NCI-H1105 treated with DMSO at 0.1 percent for 48 hours (cell line): ENCODE measurements around the gene EZH1.
A peak's percentile ranks its signal among the peaks of the same experiment; 100 is the strongest.
"Not testable (repeated sequence)": the region's sequence is repeated elsewhere in the genome, so short reads cannot be mapped to it uniquely, and the experiment has no call there.

Source experiments
- DNase-seq: peaks from one replicate; lab custom pipeline; 2025; lab: John Stamatoyannopoulos, UW

Gene EZH1

DNA sequence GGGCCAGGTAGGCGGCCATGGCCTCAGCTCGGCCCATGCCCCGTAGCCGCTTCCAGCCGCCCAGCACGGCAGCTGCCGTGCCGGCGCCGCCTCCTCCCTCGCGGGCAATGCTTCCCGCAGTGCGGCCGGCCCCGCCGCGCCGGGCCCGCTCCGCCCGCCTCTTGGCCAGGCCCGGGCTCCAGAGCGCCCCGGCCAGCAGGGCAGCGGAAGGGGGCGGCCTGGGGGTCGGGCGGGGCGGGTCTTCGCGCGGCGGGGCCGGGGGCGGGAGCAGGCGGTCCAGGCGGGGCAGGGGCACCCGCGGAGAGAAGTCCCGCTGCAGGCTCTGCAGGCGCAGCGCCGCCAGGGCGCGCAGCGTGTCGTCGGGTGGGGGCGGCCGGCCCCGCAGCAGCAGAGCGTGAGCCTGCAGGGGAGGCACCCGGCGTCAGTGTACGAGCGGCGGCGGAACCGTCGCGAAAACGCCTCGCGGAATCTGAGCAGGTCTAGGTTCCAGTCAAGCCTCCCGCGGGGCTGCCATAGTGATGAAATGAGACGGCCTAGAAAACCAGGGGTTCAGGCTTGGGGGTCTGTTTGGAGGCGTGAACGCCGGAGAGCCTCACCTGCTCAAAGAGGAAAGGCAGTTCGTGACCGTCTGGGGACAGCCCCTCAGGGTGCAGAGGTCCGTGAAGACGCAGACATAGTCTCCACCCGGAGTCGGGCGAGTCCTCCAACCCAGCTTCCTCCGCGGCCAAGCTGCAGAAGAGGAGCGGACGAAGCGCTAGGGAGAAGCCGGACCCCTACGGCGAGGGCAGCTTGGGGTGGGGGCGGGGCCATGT lies 74.7 kb downstream of the EZH1 start:
- no peak for DNase-seq

DNA sequence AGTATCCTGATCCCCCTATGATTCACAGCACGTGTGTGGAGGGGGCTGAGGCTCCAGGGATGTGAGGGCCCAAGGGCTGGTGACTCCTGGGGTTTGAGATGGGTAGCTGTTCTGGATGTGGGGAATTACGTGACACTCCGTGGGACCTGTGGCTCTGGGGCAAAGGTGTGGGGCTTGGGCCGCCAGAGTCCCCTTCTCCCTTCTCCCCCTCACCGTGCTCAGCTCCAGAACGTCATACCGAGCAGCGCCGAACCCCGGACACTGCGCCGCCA lies 75.2 kb downstream of the EZH1 start:
- DNase-seq = no peak

DNA sequence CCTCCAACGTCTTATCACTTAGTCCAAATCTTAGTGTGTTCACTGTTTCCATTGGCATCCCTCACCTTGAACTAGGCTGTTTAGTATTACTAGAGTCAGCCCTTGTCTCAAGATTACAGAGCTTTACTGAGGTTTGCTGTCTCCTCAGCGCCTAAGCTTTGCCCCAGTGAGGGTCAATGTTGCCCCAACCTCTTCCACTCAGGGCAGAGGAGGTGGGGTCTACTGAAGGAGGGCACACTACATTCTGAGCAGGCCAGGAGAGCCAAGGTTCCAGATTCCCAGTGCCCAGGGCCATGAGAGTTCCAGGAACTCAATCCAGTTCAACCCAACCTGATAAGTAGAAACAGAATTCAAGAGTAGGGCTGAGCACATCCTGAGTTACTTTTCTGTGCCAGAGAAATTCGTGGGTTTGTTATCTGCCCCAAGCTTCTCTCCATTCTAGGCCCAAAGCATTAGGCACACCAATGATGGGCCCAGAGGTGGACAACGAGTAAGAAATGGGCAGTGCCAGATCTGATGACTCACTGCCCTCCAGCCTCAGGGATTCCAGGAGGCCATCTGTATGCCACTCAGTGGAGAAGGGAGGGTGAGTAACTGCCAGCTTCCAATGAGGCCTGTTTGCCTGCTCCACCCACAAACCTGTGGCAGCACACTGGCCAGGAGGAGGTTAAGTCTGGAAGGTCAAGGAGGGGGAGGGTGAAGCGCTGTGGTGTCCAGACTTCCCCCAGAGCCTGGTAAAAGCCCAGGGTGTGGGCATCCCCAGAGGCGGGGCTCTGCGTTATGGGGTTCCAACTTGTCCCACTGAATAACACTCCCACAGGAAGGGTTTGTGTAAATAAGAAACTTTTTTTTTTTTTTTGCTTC lies 77.5 kb downstream of the EZH1 start:
- no peak for DNase-seq

DNA sequence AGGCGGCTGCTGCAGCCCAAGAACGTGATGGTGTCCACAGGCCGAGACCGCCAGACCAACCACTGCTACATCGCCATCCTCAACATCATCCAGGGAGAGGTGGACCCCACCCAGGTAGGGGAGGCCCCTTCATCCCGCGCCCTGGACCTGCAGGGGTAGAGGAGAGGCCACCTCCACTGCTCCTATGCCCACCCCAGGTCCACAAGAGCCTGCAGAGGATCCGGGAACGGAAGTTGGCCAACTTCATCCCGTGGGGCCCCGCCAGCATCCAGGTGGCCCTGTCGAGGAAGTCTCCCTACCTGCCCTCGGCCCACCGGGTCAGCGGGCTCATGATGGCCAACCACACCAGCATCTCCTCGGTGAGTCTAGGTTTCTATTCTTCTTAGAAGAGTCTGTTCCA lies 78.7 kb downstream of the EZH1 start:
- not testable (repeated sequence) for DNase-seq

DNA sequence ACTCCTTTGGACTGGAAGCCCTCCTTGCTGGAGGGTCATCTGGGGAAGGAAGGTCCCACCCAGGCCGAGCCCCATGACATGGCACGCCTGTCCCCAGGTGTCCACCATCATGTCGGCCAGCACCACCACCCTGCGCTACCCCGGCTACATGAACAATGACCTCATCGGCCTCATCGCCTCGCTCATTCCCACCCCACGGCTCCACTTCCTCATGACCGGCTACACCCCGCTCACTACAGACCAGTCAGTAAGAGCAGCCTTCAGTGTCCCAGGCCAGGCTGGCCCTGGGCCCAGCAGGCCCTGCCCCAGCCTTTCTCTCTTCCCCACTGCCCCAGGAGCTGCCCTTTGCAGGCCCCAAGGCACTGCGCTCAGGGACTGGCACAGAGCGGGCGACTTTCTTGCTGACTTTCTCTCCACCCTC lies 79.2 kb downstream of the EZH1 start:
- no peak for DNase-seq

DNA sequence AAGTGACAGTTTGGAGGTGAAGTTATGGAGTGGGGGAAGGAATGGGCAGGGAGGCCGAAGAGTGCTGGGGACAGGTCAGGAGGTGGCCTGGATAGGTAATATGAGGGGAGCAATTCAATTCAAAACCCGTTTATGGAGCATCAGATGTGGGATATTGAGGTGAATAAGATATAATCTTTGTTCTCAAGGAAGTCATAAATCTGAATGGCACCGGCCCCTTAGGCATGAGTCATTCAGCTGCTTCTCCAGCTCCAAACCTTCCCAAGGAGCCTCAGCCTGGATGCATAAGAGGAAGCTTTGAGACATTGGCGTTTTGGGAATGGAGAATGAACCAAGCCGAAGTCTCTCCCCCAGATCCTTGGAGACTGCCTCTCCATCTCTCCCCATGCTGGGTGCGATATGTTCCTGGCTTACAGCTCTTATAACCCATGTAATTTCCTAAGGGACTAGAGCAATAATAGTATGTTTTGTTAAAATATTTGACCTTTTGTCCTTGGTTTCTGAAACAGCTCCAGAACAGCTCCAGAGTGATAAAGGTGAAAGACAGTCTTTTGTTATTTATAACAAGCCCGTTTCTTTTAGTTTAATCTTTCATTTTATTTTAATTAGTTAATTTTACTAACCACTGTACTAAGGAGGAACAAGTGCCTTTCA lies 84.0 kb downstream of the EZH1 start:
- DNase-seq = no peak

DNA sequence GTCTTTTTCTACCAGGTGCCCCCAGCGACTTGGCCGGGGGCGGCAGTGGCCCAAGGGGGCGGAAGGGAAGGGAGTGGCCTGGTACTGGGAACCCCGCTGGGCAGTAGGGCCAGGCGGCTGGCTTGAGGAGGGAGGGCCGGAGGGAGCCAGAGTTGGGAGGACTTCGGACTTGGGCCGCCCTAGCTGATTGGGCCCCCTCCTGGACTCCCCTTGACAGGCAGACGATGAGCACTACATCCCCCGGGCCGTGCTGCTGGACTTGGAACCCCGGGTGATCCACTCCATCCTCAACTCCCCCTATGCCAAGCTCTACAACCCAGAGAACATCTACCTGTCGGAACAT lies 84.9 kb downstream of the EZH1 start:
- DNase-seq = not testable (repeated sequence)

DNA sequence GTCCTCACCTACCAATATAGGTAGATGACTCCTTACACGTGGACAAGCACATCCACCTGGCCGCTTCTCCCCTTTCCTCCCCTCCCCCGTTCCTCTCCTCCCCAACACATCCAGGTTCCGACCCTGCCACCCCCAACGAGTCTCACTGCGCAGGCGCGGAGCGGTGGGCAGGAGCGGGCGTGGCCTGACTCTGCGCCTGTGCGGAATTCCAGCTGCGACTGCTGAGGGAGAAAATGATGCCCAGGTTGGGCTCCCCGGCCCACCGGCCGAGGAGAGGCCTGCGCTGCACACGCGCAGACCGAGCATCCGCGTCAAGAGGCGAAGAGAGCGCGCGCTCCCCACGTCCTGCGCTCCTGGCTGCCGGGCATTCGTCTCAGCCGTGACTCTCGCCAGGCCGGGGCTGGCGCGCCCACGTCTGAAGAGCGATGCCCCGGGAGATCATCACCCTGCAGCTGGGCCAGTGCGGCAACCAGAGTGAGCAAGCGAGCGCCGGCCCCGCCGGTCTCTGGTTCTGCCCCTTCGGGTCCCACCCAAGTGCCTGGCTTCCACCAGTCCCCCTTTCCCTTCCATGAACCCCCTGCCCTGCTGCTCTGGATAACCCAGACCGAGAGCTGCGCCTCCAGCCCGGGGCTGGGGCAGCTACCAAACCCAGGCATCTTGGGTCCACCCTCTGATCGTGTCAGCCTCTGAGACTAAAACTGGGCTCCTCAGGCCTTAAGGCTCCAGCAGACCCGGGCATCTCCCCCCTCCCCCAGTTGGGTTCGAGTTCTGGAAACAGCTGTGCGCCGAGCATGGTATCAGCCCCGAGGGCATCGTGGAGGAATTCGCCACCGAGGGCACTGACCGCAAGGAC lies 85.5 kb downstream of the EZH1 start, which contains the start of gene TUBG2:
Gene TUBG2 (plus strand): TSS at position 206 of the 853 bp plus-strand sequence. CDS start 220 bp downstream, at position 426.
- DNase-seq = peak; percentile 95

DNA sequence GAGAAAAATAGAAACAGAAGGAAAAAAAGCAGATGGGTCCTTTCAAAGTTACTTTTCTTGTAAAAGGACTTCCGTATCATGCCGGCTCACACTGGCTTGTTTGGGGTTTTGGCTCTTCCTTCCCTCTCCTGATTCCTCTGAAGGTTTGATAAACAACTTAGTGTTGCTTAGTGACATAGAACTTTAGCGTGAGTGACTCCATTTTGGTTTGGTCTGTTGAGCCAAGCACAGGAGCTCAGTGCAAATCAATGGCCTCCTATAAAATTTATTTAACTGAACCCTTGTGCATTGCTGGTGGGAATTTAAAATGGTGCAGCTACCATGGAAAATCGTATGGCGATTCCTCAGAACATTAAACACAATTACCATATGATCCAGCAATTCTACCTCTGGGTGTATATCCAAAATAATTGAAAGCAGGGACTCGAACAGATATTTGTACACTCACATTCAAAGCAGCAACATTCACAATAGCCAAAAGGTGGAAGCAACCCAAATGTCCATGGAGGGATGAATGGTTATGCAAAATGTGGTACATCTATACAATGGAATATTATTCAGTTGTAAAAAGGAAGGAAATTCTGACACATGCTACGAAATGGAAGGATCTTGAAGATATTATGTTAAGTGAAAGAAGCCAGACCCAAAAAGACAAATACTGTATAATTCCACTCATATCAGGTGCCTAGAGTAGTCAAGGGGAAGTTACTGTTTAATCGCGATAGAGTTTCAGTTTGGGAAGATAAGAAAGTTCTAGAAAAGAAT lies 86.8 kb downstream of the EZH1 start:
- DNase-seq = no peak

DNA sequence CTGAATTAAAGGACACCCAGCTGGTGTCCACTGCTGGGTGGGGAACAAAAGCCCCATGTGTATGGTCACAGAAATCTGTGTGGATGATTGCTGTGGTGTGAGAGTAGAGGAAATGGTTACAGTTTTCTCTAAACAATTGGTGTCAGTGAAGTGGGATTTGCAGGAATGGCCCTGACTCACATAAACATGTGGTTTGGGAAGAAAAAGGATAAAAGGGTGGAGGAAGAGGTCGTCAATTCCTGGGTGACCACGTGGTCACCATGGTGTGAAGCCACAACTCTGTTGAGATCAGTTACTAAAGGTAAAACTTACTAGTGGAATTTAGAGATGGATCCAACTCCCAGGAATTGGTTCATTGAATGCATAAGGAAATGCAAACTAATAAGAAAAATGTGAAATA lies 89.3 kb downstream of the EZH1 start:
- no peak for DNase-seq

DNA sequence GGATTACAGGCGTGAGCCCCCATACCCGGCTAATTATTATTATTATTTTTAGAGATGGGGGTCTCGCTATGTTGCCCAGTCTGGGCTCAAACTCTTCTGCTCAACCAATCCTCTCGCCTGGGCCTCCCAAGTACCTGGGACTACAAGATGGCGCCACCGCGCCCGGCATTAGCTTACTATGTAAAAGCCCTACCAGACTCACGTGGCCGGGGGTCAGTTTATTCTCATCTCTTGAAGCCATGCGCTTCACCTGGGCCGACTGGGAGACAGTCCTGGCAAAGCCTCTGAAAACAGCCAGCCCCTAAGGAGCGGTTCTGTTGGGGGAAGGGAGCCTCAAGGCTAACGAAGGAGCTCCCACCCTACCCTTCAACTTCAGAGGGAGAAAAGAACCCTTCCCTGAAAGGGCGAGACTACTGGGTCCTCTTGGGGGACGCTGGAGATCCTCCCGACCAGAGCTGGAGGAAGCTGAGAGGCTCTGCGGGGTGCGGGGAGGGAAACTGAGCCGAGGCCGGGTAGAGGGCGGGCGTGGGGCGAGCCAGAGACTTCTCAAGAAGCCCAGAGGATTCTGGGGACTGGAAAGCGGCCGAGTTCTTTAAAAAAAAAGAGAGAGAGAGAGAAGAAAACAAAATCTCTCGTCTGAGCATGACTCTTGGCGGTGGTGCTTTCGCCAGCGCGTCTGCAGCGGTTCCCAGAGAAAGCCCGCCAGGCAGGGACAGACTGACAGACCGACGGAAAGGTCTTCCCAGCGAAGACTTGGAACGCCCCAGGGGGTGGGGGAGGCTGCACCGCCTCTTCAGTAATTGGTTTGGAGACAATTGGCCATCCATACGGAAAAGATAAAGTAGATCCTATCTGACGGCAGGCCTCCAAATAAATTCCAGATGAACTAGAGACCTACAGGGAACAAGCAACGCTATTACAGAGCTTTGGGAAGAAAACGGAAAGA lies 91.4 kb downstream of the EZH1 start:
- no peak for DNase-seq

DNA sequence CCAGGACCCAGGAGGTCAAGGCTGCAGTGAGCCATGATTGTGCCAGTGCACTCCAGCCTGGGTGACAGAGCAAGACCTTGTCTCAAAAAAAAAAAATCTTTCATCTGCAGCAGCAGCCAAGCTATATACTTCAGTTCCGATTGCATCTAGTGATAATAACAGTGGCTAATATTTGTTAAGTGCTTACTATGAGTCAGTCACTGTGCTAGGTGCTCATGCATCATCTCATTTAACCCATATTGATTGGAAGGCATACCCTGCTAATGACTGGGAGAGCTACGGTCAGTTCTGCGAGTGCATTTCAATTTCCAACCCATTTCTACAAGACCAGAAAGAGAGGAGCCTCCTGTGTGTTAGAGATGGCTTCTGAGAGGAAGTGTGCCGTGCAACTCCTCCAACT lies 93.4 kb downstream of the EZH1 start:
- DNase-seq = no peak
